T follicular helper cell (primary cell): ENCODE measurements around the gene NENF.
"Not testable (repeated sequence)": the region's sequence is repeated elsewhere in the genome, so short reads cannot be mapped to it uniquely, and the experiment has no call there.

Experiments
- DNase-seq: peaks from one replicate; pipeline ENCODE4 v3.0.0-alpha.2; 2020; ENCODE audit warnings: low read depth
- total RNA-seq, 2 experiments: gene quantifications; one replicate each; lab custom pipeline; 2026; lab: John Stamatoyannopoulos, UW

NENF gene
- total RNA-seq, result 15.5 to 23.1 reads per million in 2 experiments

- peak; percentile 52 for DNase-seq
Measured at GRCh38 chr1:212432661-212433576, at the start of gene NENF. NENF (plus strand) TSS chr1:212432920; CDS start chr1:212432944, 24 bp downstream.

GRCh38 chr1:212386029-212386428 is 46.7 kb upstream of the NENF start:
- DNase-seq, result no peak

GRCh38 chr1:212388985-212389716 is 43.6 kb upstream of the NENF start:
- no peak for DNase-seq

- DNase-seq, result not testable (repeated sequence)
Measured at GRCh38 chr1:212395678-212396437, 36.9 kb upstream of the NENF start.

GRCh38 chr1:212396638-212397037 is 36.1 kb upstream of the NENF start:
- no peak for DNase-seq

GRCh38 chr1:212397171-212397570 is 35.5 kb upstream of the NENF start:
- DNase-seq, result no peak

- no peak for DNase-seq
Measured at GRCh38 chr1:212401042-212401441, 31.7 kb upstream of the NENF start.

GRCh38 chr1:212401838-212402582 is 30.7 kb upstream of the NENF start:
- no peak for DNase-seq

GRCh38 chr1:212402666-212403321 is 29.9 kb upstream of the NENF start:
- no peak for DNase-seq

- no peak for DNase-seq
Measured at GRCh38 chr1:212410231-212410820, 22.4 kb upstream of the NENF start.

GRCh38 chr1:212412374-212412773 is 20.3 kb upstream of the NENF start:
- no peak for DNase-seq

GRCh38 chr1:212413902-212414327 is 18.8 kb upstream of the NENF start:
- no peak for DNase-seq

- peak; percentile 77 for DNase-seq
Measured at GRCh38 chr1:212414328-212415106, 18.2 kb upstream of the NENF start, which contains the start of gene PACC1. PACC1 (minus strand) TSS chr1:212414886; CDS start chr1:212414757, 129 bp downstream.

- no peak for DNase-seq
Measured at GRCh38 chr1:212415107-212415841, 17.4 kb upstream of the NENF start.

- DNase-seq, result no peak
Measured at GRCh38 chr1:212421165-212421564, 11.6 kb upstream of the NENF start.

GRCh38 chr1:212423879-212424278 is 8.8 kb upstream of the NENF start:
- DNase-seq, result no peak

GRCh38 chr1:212428496-212428895 is 4.2 kb upstream of the NENF start:
- no peak for DNase-seq

GRCh38 chr1:212430416-212430815 is 2.3 kb upstream of the NENF start:
- DNase-seq, result no peak

- DNase-seq, result no peak
Measured at GRCh38 chr1:212430955-212431394, 1.7 kb upstream of the NENF start.
